ENCODE data around the gene RPS6KL1.

- TF ChIP-seq CTCF (IDR thresholded peaks at IDR 0.05) (no peak), POLR2A (IDR thresholded peaks at IDR 0.05) (no peak)
Observed at GRCh38 chr14:74911704-74912103, 11.4 kb downstream of the RPS6KL1 start.

Measured in Peyer's patch (tissue), 4 donors.